IMR-90 (cell line): ENCODE measurements around the gene DYNLT3. TPM values are rescaled to one million over a fixed set of nuclear protein-coding genes. Genes with fewer than 3 reads are reported as not detected.

Experiments
- ATAC-seq: fragments of 200-7000 bp; cut with Tn5 transposase; 2 replicates; pipeline ENCODE4 v1.9.1; 2020; ENCODE audit warnings: low read depth, mild to moderate bottlenecking, moderate library complexity
- BruUV-seq: library from RNA; stranded (reverse); fragments of 400-500 nt; replicated peaks from 2 replicates; lab custom pipeline; 2021; lab: Mats Ljungman, UMichigan
- CTCF ChIA-PET: fragments of 300-600 bp; formaldehyde crosslinking; extraction: SDS; loops from one replicate; lab custom pipeline; 2021; ENCODE audit warnings: antibody characterized with exemption; lab: Yijun Ruan, JAX
- POLR2A ChIA-PET: fragments of 300-600 bp; sonication (Branson Sonifier 250); formaldehyde crosslinking; loops from one replicate; lab custom pipeline; 2022; ENCODE audit warnings: antibody characterized with exemption; ENCODE audit not compliant: unreplicated experiment; lab: Charles Lee
- DNase-seq: peaks from one replicate; pipeline ENCODE4 v3.0.0; 2013
- H2AFZ ChIP-seq: replicated peaks from 2 replicates; pipeline ENCODE3; 2013; ENCODE audit warnings: low read length, mild to moderate bottlenecking; ENCODE audit not compliant: poor library complexity
- H2AK5ac ChIP-seq: 2 replicates; pipeline ENCODE4 v1.6.1; 2013; ENCODE audit warnings: low read depth, low read length, inconsistent platforms
- H2AK9ac ChIP-seq: replicated peaks from 2 replicates; pipeline ENCODE3; 2013; ENCODE audit warnings: mild to moderate bottlenecking, low read depth, low read length, moderate library complexity; ENCODE audit not compliant: poor library complexity
- H2BK120ac ChIP-seq: 2 replicates; pipeline ENCODE4 v1.6.1; 2013; ENCODE audit warnings: low read depth, low read length, inconsistent platforms
- H2BK15ac ChIP-seq: 3 replicates; pipeline ENCODE4 v1.6.1; 2013; ENCODE audit warnings: low read depth, low read length, inconsistent platforms
- H2BK20ac ChIP-seq: 2 replicates; pipeline ENCODE4 v1.6.1; 2013; ENCODE audit warnings: low read depth, mild to moderate bottlenecking, inconsistent platforms, low read length, moderate library complexity
- H2BK5ac ChIP-seq: 2 replicates; pipeline ENCODE4 v1.6.1; 2013; ENCODE audit warnings: mild to moderate bottlenecking, low read depth, low read length, inconsistent platforms; ENCODE audit not compliant: poor library complexity, severe bottlenecking
- H3K14ac ChIP-seq: replicated peaks from 2 replicates; pipeline ENCODE4 v1.6.1; 2013; ENCODE audit warnings: low read depth, low read length, inconsistent platforms
- H3K18ac ChIP-seq: 2 replicates; pipeline ENCODE4 v1.6.1; 2013; ENCODE audit warnings: low read depth, low read length, control low read depth
- H3K23ac ChIP-seq: 2 replicates; pipeline ENCODE4 v1.6.1; 2013; ENCODE audit warnings: low read depth, low read length, inconsistent platforms
- H3K27ac ChIP-seq: 2 replicates; pipeline ENCODE4 v1.5.1; 2013; ENCODE audit warnings: mild to moderate bottlenecking, control low read depth, low read length; ENCODE audit not compliant: insufficient read depth
- H3K27me3 ChIP-seq: 2 replicates; pipeline ENCODE4 v1.6.1; 2013; ENCODE audit warnings: low read length; ENCODE audit not compliant: control insufficient read depth, insufficient read depth
- H3K36me3 ChIP-seq: 2 replicates; pipeline ENCODE4 v1.6.1; 2013; ENCODE audit warnings: low read length, mixed read lengths; ENCODE audit not compliant: control insufficient read depth, insufficient read depth
- H3K4ac ChIP-seq: 2 replicates; pipeline ENCODE4 v1.6.1; 2013; ENCODE audit warnings: low read depth, low read length, inconsistent platforms
- H3K4me1 ChIP-seq: 2 replicates; pipeline ENCODE4 v1.6.1; 2013; ENCODE audit warnings: low read length, mixed read lengths; ENCODE audit not compliant: control insufficient read depth, insufficient read depth
- H3K4me2 ChIP-seq: 2 replicates; pipeline ENCODE4 v1.6.1; 2013; ENCODE audit warnings: low read depth, mild to moderate bottlenecking, control low read depth, low read length, moderate library complexity
- H3K4me3 ChIP-seq: 2 replicates; pipeline ENCODE4 v1.5.1; 2013; ENCODE audit warnings: low read depth, mild to moderate bottlenecking, control low read depth, low read length, moderate library complexity; ENCODE audit not compliant: insufficient read depth
- H3K56ac ChIP-seq: 2 replicates; pipeline ENCODE4 v1.6.1; 2013; ENCODE audit warnings: low read length, inconsistent platforms; ENCODE audit not compliant: insufficient read depth; ENCODE audit errors: extremely low read depth
- H3K79me1 ChIP-seq, 2 experiments: 2 replicates each; pipeline ENCODE4 v1.6.1; 2013; ENCODE audit warnings: low read length in 2 of 2, inconsistent platforms in 1 of 2, low read depth in 1 of 2
- H3K9ac ChIP-seq: 2 replicates; pipeline ENCODE4 v1.6.1; 2013; ENCODE audit warnings: low read depth, low read length, control low read depth
- H3K9me1 ChIP-seq: 2 replicates; pipeline ENCODE4 v1.6.1; 2013; ENCODE audit warnings: low read length, inconsistent platforms; ENCODE audit not compliant: insufficient read depth
- H3K9me3 ChIP-seq: 2 replicates; pipeline ENCODE4 v1.6.1; 2013; ENCODE audit warnings: low read length; ENCODE audit not compliant: control insufficient read depth, insufficient read depth
- H4K20me1 ChIP-seq: 2 replicates; pipeline ENCODE4 v1.6.1; 2013; ENCODE audit warnings: low read length, inconsistent platforms; ENCODE audit not compliant: insufficient read depth
- H4K5ac ChIP-seq: 2 replicates; pipeline ENCODE4 v1.6.1; 2013; ENCODE audit warnings: mild to moderate bottlenecking, low read depth, low read length, control low read depth
- H4K8ac ChIP-seq, 2 experiments: 2 replicates each; pipeline ENCODE4 v1.6.1; 2013; ENCODE audit warnings: low read depth in 2 of 2, low read length in 2 of 2, control low read depth in 1 of 2, inconsistent platforms in 1 of 2
- H4K91ac ChIP-seq: 2 replicates; pipeline ENCODE4 v1.6.1; 2013; ENCODE audit warnings: low read depth, low read length, inconsistent platforms; ENCODE audit not compliant: insufficient read depth
- BHLHE40 ChIP-seq: fragments of 150-350 bp; IDR thresholded peaks from 2 replicates; pipeline ENCODE4 v1.6.1; 2016; ENCODE audit warnings: mild to moderate bottlenecking, low read depth, low read length
- CEBPB ChIP-seq: IDR thresholded peaks from 2 replicates; pipeline ENCODE4 v1.6.1; 2012; ENCODE audit warnings: low read depth, low read length, improper control_type of control experiment
- CHD1 ChIP-seq: IDR thresholded peaks from 2 replicates; pipeline ENCODE4 v1.6.1; 2012; ENCODE audit warnings: low read depth, low read length, improper control_type of control experiment
- FOS ChIP-seq: fragments of 150-350 bp; IDR thresholded peaks from 2 replicates; pipeline ENCODE4 v1.6.1; 2016; ENCODE audit warnings: low read depth, low read length
- MAZ ChIP-seq: IDR thresholded peaks from 2 replicates; pipeline ENCODE4 v1.6.1; 2012; ENCODE audit warnings: low read depth, mild to moderate bottlenecking, low read length, improper control_type of control experiment, moderate library complexity, borderline replicate concordance
- MXI1 ChIP-seq: IDR thresholded peaks from 2 replicates; pipeline ENCODE4 v1.6.1; 2012; ENCODE audit warnings: low read depth, mild to moderate bottlenecking, low read length, moderate library complexity, borderline replicate concordance
- NFE2L2 ChIP-seq: fragments of 150-350 bp; IDR thresholded peaks from 2 replicates; pipeline ENCODE4 v1.6.1; 2016; ENCODE audit warnings: low read depth, mild to moderate bottlenecking, low read length
- POLR2A ChIP-seq: IDR thresholded peaks from 2 replicates; pipeline ENCODE4 v1.6.1; 2012; ENCODE audit warnings: mild to moderate bottlenecking, low read depth, low read length
- RAD21 ChIP-seq: IDR thresholded peaks from 2 replicates; pipeline ENCODE4 v1.6.1; 2012; ENCODE audit warnings: low read length, improper control_type of control experiment
- RCOR1 ChIP-seq: IDR thresholded peaks from 2 replicates; pipeline ENCODE4 v1.6.1; 2012; ENCODE audit warnings: mild to moderate bottlenecking, low read length, improper control_type of control experiment; ENCODE audit not compliant: insufficient replicate concordance
- RFX5 ChIP-seq: IDR thresholded peaks from 2 replicates; pipeline ENCODE4 v1.8.0; 2012; ENCODE audit warnings: low read depth, mild to moderate bottlenecking, low read length, moderate library complexity
- SMC3 ChIP-seq: fragments of 150-350 bp; IDR thresholded peaks from 2 replicates; pipeline ENCODE4 v1.6.1; 2016; ENCODE audit warnings: low read depth, mild to moderate bottlenecking, antibody characterized with exemption, low read length, moderate library complexity
- WGBS, 2 experiments: methylation state at CpG; one replicate each; pipeline versions ENCODE4 v1.1.5 to v1.1.7; 2013; ENCODE audit warnings: missing lambda C conversion rate in 2 of 2; ENCODE audit not compliant: insufficient read length in 1 of 2; ENCODE audit errors: extremely low coverage in 2 of 2; 5-methylcytosine and 5-hydroxymethylcytosine counted together
- dilution Hi-C: fragments of 300-500 bp; cut with HindIII; formaldehyde crosslinking; loops from one replicate; pipeline ENCODE4 v1.14.3; 2018; ENCODE audit warnings: low sequenced_read_pairs; ENCODE audit not compliant: unreplicated experiment
- in situ Hi-C: fragments of 300-500 bp; cut with MboI; formaldehyde crosslinking; loops from 3 replicates; pipeline ENCODE4 v1.14.3; 2019; ENCODE audit warnings: low sequenced_read_pairs, inconsistent platforms, mixed read lengths
- intact Hi-C: fragments of 100-400 bp; cut with micrococcal nuclease; formaldehyde crosslinking; loops from 2 replicates; pipeline ENCODE4 v1.10.0; 2022
- polyA plus RNA-seq, 3 experiments: library from polyadenylated mRNA; depleted of rRNA; stranded (reverse); fragments of >200 nt; gene quantifications; 2 replicates each; pipeline ENCODE4 v1.2.3, GENCODE V29; 2012; ENCODE audit warnings: low replicate concordance in 1 of 3
- total RNA-seq: library from RNA; depleted of rRNA; stranded (reverse); fragments of >200 nt; gene quantifications from 2 replicates; pipeline ENCODE4 v1.2.3, GENCODE V29; 2012
- TF ChIP-seq, protein P1 (sequence below): fragments of 150-350 bp; IDR thresholded peaks from 2 replicates; pipeline ENCODE4 v1.6.1; 2017; ENCODE audit warnings: mild to moderate bottlenecking, antibody characterized with exemption, low read length, low read depth
- TF ChIP-seq, protein P2 (sequence below): conservative IDR thresholded peaks from 2 replicates; pipeline ENCODE4 v1.5.1; 2012; ENCODE audit warnings: mild to moderate bottlenecking, low read depth, low read length, improper control_type of control experiment
- TF ChIP-seq, protein P3 (sequence below): fragments of 150-350 bp; IDR thresholded peaks from 2 replicates; pipeline ENCODE4 v1.6.1; 2016; ENCODE audit warnings: low read depth, mild to moderate bottlenecking, low read length, moderate library complexity, borderline replicate concordance

DYNLT3 gene
- total and polyA plus RNA-seq, 2 of the 4 experiments (the other 2 are of a cell fraction), result 15.7 to 18.8 TPM

DNA sequence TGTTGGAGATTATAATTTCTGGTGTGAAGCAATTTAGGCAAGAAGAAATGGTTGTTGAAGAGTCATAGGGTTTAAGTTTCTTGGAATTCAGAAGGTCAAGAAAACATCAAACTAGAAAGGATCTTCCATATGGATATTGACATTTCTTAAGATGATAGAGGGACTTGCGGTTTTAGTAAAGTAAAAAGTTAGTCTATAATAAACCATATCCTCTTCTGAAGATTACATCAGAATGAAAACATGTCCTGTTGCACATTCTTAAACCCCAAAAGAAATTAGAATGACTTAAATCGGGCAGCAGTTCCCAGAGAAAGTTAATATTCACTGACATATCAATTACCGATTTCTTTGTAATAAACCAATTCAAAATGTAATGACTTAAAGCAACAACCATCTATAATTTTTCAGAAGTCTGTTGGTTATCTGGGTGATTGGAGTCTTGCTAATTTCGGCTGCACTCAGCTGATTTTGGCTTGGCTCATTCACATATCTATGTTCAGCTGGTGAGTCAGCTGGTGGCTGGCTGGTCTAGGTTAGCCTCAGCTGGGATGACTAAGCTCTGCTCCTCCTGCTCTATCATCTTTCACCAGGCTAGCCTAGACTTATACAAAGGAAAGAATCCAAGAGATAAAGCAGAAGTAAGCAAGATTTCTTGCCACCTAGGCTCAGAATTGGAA lies 24.4 kb upstream of the DYNLT3 start:
- intact Hi-C loops, result loop anchor here (1.0 to 5.0 kb wide), 2 partner anchors 456 to 524 kb away; partner anchors contain the start of genes PRRG1 and RPGR
- Histone ChIP-seq H4K91ac (no peak overlapping the region), H3K56ac (no peak overlapping the region), H3K4me1 (peaks cover 3% of the 10 kb centered on the region), H3K4me3 (no peak overlapping the region), H2BK5ac (peak overlapping the region; percentile 64), H4K20me1 (no peaks in the 10 kb centered on the region), H3K79me1 (no peaks in the 10 kb centered on the region), H2AFZ (no peak overlapping the region), H3K27me3 (no peaks in the 10 kb centered on the region), H3K9me1 (peaks cover 4% of the 10 kb centered on the region), H3K4me2 (peak overlapping the region; percentile 16; the same call in 1 of the 2 replicates), H4K8ac (no peak overlapping the region), H2AK9ac (no peak overlapping the region), H3K36me3 (no peaks in the 10 kb centered on the region), H3K9ac (no peak overlapping the region), H3K18ac (no peak overlapping the region; the same call in 1 of the 2 replicates), H2BK15ac (no peak overlapping the region), H3K27ac (no peak overlapping the region), H3K4ac (peak overlapping the region; percentile 29; the same call in 1 of the 2 replicates), H4K5ac (no peak overlapping the region), H3K23ac (no peak overlapping the region), H2AK5ac (no peak overlapping the region), H3K9me3 (no peaks in the 10 kb centered on the region), H2BK20ac (0 out of 2 replicates have a peak overlapping the region, but pooled peaks have one; percentile 4), H2BK120ac (no peak overlapping the region), H3K14ac (no peak overlapping the region)
- in situ Hi-C loops, result no loop called here
- CTCF ChIA-PET, result interaction anchor here (1.3 kb wide), 1 partner anchor 13 kb away, joined by 4 read pairs; no protein-coding TSS in a partner anchor
- no CpG with 5 or more reads among the region's 4 CpGs for WGBS, 2 experiments
- ATAC-seq, result peak; percentile 96
- POLR2A ChIA-PET, result no interaction called here
- dilution Hi-C loops, result no loop called here
- peak; percentile 93 for DNase-seq
- no TSS peak for BruUV-seq
- TF ChIP-seq NFE2L2, result peak; percentile 36; the same call in 1 of the 2 replicates
- no peak for TF ChIP-seq SMC3
- TF ChIP-seq BHLHE40, result no peak; the same call in 1 of the 2 replicates
- TF ChIP-seq, protein P1, sequence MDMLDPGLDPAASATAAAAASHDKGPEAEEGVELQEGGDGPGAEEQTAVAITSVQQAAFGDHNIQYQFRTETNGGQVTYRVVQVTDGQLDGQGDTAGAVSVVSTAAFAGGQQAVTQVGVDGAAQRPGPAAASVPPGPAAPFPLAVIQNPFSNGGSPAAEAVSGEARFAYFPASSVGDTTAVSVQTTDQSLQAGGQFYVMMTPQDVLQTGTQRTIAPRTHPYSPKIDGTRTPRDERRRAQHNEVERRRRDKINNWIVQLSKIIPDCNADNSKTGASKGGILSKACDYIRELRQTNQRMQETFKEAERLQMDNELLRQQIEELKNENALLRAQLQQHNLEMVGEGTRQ, result no peak
- TF ChIP-seq, protein P2, sequence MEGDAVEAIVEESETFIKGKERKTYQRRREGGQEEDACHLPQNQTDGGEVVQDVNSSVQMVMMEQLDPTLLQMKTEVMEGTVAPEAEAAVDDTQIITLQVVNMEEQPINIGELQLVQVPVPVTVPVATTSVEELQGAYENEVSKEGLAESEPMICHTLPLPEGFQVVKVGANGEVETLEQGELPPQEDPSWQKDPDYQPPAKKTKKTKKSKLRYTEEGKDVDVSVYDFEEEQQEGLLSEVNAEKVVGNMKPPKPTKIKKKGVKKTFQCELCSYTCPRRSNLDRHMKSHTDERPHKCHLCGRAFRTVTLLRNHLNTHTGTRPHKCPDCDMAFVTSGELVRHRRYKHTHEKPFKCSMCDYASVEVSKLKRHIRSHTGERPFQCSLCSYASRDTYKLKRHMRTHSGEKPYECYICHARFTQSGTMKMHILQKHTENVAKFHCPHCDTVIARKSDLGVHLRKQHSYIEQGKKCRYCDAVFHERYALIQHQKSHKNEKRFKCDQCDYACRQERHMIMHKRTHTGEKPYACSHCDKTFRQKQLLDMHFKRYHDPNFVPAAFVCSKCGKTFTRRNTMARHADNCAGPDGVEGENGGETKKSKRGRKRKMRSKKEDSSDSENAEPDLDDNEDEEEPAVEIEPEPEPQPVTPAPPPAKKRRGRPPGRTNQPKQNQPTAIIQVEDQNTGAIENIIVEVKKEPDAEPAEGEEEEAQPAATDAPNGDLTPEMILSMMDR, result no peak
- TF ChIP-seq CEBPB, result peak; percentile 32; the same call in 1 of the 2 replicates
- TF ChIP-seq, protein P3, sequence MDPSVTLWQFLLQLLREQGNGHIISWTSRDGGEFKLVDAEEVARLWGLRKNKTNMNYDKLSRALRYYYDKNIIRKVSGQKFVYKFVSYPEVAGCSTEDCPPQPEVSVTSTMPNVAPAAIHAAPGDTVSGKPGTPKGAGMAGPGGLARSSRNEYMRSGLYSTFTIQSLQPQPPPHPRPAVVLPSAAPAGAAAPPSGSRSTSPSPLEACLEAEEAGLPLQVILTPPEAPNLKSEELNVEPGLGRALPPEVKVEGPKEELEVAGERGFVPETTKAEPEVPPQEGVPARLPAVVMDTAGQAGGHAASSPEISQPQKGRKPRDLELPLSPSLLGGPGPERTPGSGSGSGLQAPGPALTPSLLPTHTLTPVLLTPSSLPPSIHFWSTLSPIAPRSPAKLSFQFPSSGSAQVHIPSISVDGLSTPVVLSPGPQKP, result no peak
- no peak for TF ChIP-seq MAZ
- TF ChIP-seq MXI1, result no peak
- TF ChIP-seq CHD1, result no peak
- peak; percentile 84 for TF ChIP-seq FOS
- TF ChIP-seq RFX5, result no peak
- TF ChIP-seq RCOR1, result no peak
- TF ChIP-seq RAD21, result no peak
- no peak for TF ChIP-seq POLR2A
